Tibial nerve (tissue), 4 donors: ENCODE results near the gene F10.

Experiments
- CTCF ChIP-seq, 5 experiments: fragments of 200-600 bp in 3 of 5; fragments of 450-650 bp in 2 of 5; sonication (generic) in 3 of 5; IDR thresholded peaks; one replicate each; pipeline ENCODE4 v1.5.1; 2016 to 2019; ENCODE audit warnings: antibody characterized with exemption in 5 of 5, mild to moderate bottlenecking in 3 of 5, moderate library complexity in 2 of 5
- EP300 ChIP-seq, 2 donors: sonication (generic); formaldehyde crosslinking; IDR thresholded peaks; one replicate each; pipeline ENCODE4 v1.6.1; 2017; ENCODE audit warnings: antibody characterized with exemption in 2 of 2, mild to moderate bottlenecking in 1 of 2
- POLR2A ChIP-seq, 2 donors: fragments of 450-650 bp; IDR thresholded peaks; one replicate each; pipeline ENCODE4 v1.6.1; 2017; ENCODE audit warnings: antibody characterized with exemption in 2 of 2, mild to moderate bottlenecking in 2 of 2, moderate library complexity in 2 of 2

GRCh38 chr13:113187883-113188665, 65.5 kb downstream of the F10 start:
- TF ChIP-seq CTCF (IDR thresholded peaks at IDR 0.05) (no peak), POLR2A (IDR thresholded peaks at IDR 0.05) (no peak), EP300 (IDR thresholded peaks at IDR 0.05) (no peak)
